HG03103 (cell line): ENCODE measurements around the gene KAT2A.

Source experiments
- ATAC-seq: cut with Tn5 transposase; IDR thresholded peaks from one replicate; pipeline ENCODE4 v1.9.1; 2021; ENCODE audit warnings: low read depth; ENCODE audit not compliant: unreplicated experiment

Gene KAT2A

GRCh38 chr17:42096360-42097111 lies 24.6 kb downstream of the KAT2A start:
- no peak for ATAC-seq

DNA sequence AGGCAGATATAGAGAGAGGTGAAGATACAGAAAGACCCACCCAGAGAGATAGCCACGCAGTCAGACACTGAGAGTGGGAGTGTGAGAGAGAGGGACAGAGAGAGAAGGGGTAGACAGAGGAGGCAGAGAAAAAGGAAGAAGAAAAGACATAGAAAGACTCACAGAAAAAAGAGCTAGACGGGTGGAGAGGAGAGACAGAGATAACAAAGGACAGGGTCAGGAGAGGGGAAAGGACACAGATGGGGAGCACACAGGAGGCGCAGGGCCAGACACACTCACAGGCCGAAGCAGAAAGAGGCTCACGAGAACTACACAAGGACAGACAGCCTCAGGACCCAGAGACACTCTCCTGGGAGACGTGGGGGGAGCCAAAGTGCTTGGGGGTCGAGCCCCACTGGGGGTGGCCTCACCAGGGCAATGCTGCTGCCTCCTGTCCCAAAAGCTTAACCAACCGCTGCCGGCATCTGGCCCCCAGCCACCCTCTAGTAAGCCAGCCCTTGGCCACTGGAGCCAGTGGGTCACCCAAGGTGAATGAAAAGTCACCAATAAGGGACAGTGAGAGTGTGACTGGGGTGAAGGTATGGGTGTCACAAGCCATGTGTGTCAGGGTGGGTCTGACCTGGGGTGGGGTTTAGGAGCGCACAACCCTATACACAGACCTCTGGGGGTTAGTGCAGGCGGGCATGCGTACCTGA lies 26.6 kb downstream of the KAT2A start:
- ATAC-seq, result no peak

GRCh38 chr17:42092939-42093338 lies 28.2 kb downstream of the KAT2A start:
- no peak for ATAC-seq

DNA sequence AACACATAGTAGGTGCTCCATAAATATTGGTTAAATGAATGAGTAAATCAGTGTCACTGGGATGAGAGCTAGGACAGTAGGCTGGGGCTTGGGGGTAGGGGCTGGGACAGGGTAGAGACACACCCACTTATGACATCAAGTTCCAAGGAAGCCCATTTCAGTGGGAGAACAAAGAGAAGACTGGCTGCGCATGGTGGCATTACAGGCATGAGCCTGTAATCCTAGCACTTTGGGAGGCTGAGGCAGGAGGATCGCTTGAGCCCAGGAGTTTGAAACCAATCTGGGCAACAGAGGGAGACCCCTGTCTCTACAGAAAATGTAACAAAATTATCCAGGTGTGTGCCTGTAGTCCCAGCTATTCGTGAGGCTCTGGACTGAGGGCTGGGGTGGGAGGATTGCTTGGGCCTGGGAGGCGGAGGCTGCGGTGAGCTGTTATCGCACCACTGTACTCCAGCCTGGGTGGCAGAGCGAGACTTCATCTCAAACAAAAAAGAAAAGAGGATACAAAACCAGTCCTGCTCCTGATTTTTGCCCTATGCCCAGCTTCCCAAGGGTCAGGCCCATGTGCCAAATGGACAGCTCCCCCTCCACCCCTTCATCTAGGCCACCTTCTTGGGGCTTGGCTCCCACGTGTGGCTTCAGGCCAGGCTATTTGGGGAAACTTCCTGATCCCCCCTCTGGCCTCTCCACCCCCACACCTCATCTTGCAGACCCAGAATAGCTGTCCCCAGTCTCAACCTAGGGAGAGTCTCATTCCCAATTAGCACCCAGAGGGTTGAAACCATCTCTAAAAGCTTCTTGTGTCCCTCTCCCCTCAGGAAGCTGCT lies 30.0 kb downstream of the KAT2A start:
- no peak for ATAC-seq

- no peak for ATAC-seq
These were observed 32.4 kb downstream of the KAT2A start for GRCh38 chr17:42088736-42089135.

DNA sequence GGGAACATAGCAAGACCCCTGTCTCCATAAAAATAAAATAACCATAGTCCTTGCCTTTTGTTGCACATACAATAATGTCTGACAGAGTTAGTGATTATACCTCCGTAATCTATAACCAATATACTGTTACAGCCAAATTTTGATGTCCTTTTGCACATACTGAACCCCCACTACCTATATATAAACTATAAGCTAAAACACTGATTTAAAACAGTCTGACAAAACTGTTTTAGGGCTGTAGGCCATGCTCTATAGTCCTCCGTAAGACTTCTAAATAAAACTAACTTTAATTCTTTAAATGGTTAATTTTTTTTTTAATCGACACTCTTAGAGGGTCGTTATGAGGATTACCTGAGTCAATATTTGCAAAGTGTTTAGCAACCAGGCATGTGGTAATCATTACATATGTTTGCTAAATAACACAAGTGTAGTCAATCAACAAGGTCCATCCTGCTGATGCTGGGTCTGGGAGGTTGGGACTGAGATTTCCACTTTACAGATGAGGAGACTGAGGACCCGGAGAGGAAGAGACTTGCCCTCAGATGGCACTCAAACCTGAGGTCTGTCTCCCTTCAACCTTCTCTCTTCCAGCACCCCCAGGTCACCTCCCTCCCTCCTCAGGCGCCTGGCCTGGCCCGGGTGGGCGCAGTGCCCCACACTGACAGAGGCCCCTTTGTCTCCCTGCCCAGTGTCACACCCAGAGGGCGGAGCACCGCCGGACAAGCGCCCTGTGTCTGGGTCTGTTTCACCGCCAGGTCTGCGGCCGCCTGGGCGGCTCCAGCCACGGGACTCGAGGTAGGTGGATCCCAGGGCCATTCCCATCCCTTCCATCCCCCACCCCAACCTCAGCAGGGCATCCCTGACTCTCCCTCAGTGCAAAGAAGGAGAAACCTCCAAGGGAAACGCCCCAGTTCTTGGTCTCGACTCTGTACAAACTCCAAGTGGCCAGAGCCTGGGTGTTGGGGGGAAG lies 33.1 kb downstream of the KAT2A start:
- ATAC-seq, result no peak

- ATAC-seq, result no peak
These were observed 34.0 kb downstream of the KAT2A start for GRCh38 chr17:42087042-42087701.

- ATAC-seq, result no peak
These were observed 39.5 kb downstream of the KAT2A start for GRCh38 chr17:42081516-42082129.

- ATAC-seq, result no peak
These were observed 41.6 kb downstream of the KAT2A start for GRCh38 chr17:42079541-42079940.

- no peak for ATAC-seq
These were observed 42.6 kb downstream of the KAT2A start for GRCh38 chr17:42078396-42079043.

- no peak for ATAC-seq
These were observed 43.4 kb downstream of the KAT2A start for GRCh38 chr17:42077755-42078154.

DNA sequence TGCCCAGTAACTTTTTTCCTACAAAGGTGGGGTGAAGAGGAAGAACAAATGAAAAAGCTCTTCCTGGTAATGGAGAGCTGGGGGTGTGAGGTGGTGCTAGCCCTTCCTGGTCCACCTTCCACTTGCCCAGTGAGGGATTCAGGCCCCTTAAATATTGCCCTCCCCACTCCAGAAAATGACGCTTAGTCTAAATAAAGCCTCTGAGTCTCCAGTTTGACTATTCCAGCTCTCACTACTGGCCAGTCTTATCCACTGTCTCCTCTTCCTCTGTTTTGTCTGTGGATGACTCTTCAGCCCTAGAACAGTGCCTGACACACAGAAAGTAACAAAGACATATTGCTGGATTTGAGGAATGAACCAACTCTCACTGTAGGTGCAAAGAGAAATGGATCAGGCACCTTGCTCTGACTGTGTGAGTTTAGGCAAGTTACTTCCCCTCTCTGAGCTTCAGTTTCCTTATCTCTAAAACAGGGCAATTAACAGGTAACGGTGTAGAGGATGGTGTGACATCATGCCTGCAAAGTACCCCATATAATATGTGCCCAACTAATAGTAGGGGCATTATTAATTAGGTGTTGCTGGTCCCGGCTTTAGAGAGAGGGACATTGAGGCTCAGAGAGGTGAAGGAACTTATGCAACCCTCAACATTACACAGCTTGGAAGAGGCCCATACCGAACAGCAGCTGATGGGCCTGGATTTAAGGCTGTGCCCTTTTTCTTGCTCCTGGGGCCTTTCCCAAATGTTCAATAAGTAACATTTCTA lies 44.2 kb downstream of the KAT2A start:
- ATAC-seq, result no peak

- ATAC-seq, result no peak
These were observed 45.4 kb downstream of the KAT2A start for GRCh38 chr17:42075789-42076188.

DNA sequence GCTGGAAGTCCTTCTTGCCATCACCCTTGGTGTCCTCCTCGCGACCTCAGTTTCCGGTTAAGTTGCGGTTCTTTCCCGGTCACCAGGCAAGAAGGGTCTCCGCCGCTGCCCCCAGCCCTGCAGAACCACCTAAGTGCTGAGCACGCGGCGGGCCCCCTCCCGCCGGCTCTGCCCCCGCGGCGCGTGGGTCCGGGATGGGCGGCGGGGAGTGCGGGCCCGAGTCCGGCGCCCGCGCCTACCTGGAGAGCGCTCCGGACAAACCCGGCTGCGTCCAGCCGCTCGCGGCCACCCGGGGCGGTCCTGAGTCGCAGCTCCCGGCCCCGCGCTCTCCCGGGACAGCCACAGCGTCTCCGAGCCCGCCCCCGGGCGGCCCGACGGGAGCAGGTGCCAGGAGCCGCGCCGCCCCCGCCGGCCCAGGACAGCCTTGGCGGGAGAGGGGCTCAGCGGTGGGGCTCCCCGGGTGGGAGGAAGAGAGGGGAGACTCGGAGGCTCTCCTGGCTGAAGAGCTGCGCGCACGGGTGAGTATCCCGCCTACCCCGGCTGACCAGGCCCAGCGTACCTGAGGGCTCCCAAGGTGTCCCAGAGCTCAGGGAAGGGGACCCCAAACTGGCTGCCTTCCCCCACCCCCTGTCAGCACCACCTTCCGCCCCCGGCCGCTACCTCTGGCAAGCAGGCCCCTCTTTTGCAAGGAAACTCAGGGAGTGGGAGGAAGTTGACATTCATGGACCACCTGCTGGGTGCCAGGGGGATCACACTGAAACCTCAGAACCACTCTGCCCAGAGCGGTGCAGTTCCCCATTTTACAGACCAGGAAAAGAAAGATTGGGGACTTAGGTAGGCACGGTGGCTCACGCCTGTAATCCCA lies 48.6 kb downstream of the KAT2A start:
- no peak for ATAC-seq

GRCh38 chr17:42071810-42072209 lies 49.4 kb downstream of the KAT2A start:
- no peak for ATAC-seq

GRCh38 chr17:42068979-42069378 lies 52.2 kb downstream of the KAT2A start:
- no peak for ATAC-seq
